CD14-positive monocyte (primary cell): Measurements from ENCODE around the gene OXCT1. TPM values are rescaled to one million over a fixed set of nuclear protein-coding genes. Genes with fewer than 3 reads are reported as not detected.
A peak's percentile ranks its signal among the peaks of the same experiment; 100 is the strongest.

Experiments used
- DNase-seq, 3 donors: peaks; one replicate each; pipeline ENCODE4 v3.0.0-alpha.2; 2011 to 2022
- H2AFZ ChIP-seq: 2 replicates; pipeline ENCODE4 v1.6.0; 2012; ENCODE audit warnings: mild to moderate bottlenecking, low read depth, low read length, inconsistent platforms; ENCODE audit not compliant: insufficient read depth, poor library complexity, severe bottlenecking
- H3K27ac ChIP-seq, 2 donors: 1 replicate in 1 of 2; 2 replicates in 1 of 2; pipeline ENCODE4 v1.5.1; 2012 to 2013; ENCODE audit warnings: low read length in 2 of 2, control low read depth in 1 of 2, inconsistent platforms in 1 of 2, low read depth in 1 of 2, mild to moderate bottlenecking in 1 of 2
- H3K27me3 ChIP-seq, 2 donors: one replicate each; pipeline versions ENCODE4 v1.6.0 to v1.6.1; 2011 to 2013; ENCODE audit warnings: low read length in 2 of 2; ENCODE audit not compliant: control insufficient read depth in 2 of 2, insufficient read depth in 2 of 2
- H3K36me3 ChIP-seq, 2 donors: replicated peaks in 1 of 2; 1 replicate in 1 of 2; 2 replicates in 1 of 2; pipeline versions ENCODE4 v1.5.1 to v1.6.1; 2012 to 2013; ENCODE audit warnings: low read length in 2 of 2, control low read depth in 1 of 2, inconsistent platforms in 1 of 2, mild to moderate bottlenecking in 1 of 2; ENCODE audit not compliant: insufficient read depth in 2 of 2, control insufficient read depth in 1 of 2
- H3K4me1 ChIP-seq, 2 donors: 1 replicate in 1 of 2; 2 replicates in 1 of 2; pipeline versions ENCODE4 v1.5.1 to v1.6.1; 2012 to 2013; ENCODE audit warnings: low read length in 2 of 2, control low read depth in 1 of 2, inconsistent platforms in 1 of 2, mild to moderate bottlenecking in 1 of 2, moderate library complexity in 1 of 2; ENCODE audit not compliant: insufficient read depth in 2 of 2, control insufficient read depth in 1 of 2
- H3K4me2 ChIP-seq: replicated peaks from 2 replicates; pipeline ENCODE3; 2012; ENCODE audit warnings: low read length, moderate library complexity, mild to moderate bottlenecking; ENCODE audit not compliant: poor library complexity, severe bottlenecking; ENCODE audit errors: extremely low read depth
- H3K4me3 ChIP-seq, 3 experiments: fragments of 200-600 bp in 1 of 3; sonication (generic) in 1 of 3; replicated peaks in 1 of 3; 1 replicate in 2 of 3; 2 replicates in 1 of 3; pipeline ENCODE4 v1.5.1; 2011 to 2013; ENCODE audit warnings: low read length in 3 of 3, mild to moderate bottlenecking in 3 of 3, control low read depth in 2 of 3, low read depth in 2 of 3, inconsistent platforms in 1 of 3, moderate library complexity in 1 of 3
- H3K79me2 ChIP-seq: 2 replicates; pipeline ENCODE4 v1.6.0; 2012; ENCODE audit warnings: mild to moderate bottlenecking, control low read depth, inconsistent platforms, low read length, moderate library complexity; ENCODE audit not compliant: insufficient read depth
- H3K9ac ChIP-seq: 2 replicates; pipeline ENCODE4 v1.6.0; 2017; ENCODE audit warnings: low read length, mild to moderate bottlenecking; ENCODE audit not compliant: insufficient read depth, poor library complexity, severe bottlenecking
- H3K9me3 ChIP-seq, 2 donors: replicated peaks in 1 of 2; 1 replicate in 1 of 2; 2 replicates in 1 of 2; pipeline versions ENCODE4 v1.5.1 to v1.6.1; 2012 to 2013; ENCODE audit warnings: low read length in 2 of 2, control low read depth in 1 of 2; ENCODE audit not compliant: control insufficient read depth in 1 of 2, insufficient read depth in 1 of 2
- H4K20me1 ChIP-seq: 2 replicates; pipeline ENCODE4 v1.6.0; 2012; ENCODE audit warnings: mild to moderate bottlenecking, low read length, control low read depth, moderate library complexity; ENCODE audit not compliant: insufficient read depth
- H3K27ac Mint-ChIP-seq, 7 donors: one replicate each; pipeline ENCODE4 v1.8.0; 2020; ENCODE audit warnings: mild to moderate bottlenecking in 7 of 7, mixed read lengths in 7 of 7, moderate library complexity in 6 of 7, inconsistent platforms in 2 of 7
- H3K27me3 Mint-ChIP-seq, 3 donors: one replicate each; pipeline ENCODE4 v1.8.0; 2021 to 2022; ENCODE audit warnings: low read depth in 3 of 3, mild to moderate bottlenecking in 3 of 3, mixed read lengths in 3 of 3, moderate library complexity in 3 of 3, inconsistent platforms in 1 of 3
- H3K36me3 Mint-ChIP-seq, 2 donors: one replicate each; pipeline ENCODE4 v1.8.0; 2020; ENCODE audit warnings: mixed read lengths in 2 of 2, inconsistent platforms in 1 of 2, mild to moderate bottlenecking in 1 of 2
- H3K4me1 Mint-ChIP-seq: one replicate; pipeline ENCODE4 v1.8.0; 2020; ENCODE audit warnings: mild to moderate bottlenecking, mixed read lengths
- H3K4me3 Mint-ChIP-seq, 2 donors: one replicate each; pipeline ENCODE4 v1.8.0; 2020; ENCODE audit warnings: mild to moderate bottlenecking in 2 of 2, mixed read lengths in 2 of 2, moderate library complexity in 1 of 2
- H3K9me3 Mint-ChIP-seq, 7 donors: one replicate each; pipeline ENCODE4 v1.8.0; 2020 to 2022; ENCODE audit warnings: mixed read lengths in 7 of 7, mild to moderate bottlenecking in 6 of 7, moderate library complexity in 6 of 7, inconsistent platforms in 2 of 7
- WGBS: methylation state at CpG from one replicate; pipeline ENCODE4 v1.1.5; 2013; ENCODE audit warnings: missing lambda C conversion rate; ENCODE audit not compliant: insufficient coverage; 5-methylcytosine and 5-hydroxymethylcytosine counted together
- intact Hi-C, 2 donors: fragments of 100-400 bp; cut with micrococcal nuclease; formaldehyde crosslinking; loops; one replicate each; pipeline versions ENCODE4 v1.15.0 to v1.15.1; 2023
- polyA plus RNA-seq, 3 donors: library from polyadenylated mRNA; depleted of rRNA in 1 of 3; unstranded in 2 of 3; stranded (reverse) in 1 of 3; fragments of 300-500 nt in 2 of 3; fragments of >200 nt in 1 of 3; fragmentation: Illumina TruSeq in 2 of 3; gene quantifications; 1 replicate in 2 of 3; 2 replicates in 1 of 3; pipeline ENCODE4 v1.2.3, GENCODE V29; 2012 to 2021
- TF ChIP-seq, protein P1 (sequence below): fragments of 200-600 bp; IDR thresholded peaks from one replicate; pipeline ENCODE4 v1.8.0; 2022; ENCODE audit warnings: antibody characterized with exemption, mild to moderate bottlenecking

The OXCT1 gene
- polyA plus RNA-seq, 3 donors: 1.3 to 3.4 (median 1.9) TPM

DNA sequence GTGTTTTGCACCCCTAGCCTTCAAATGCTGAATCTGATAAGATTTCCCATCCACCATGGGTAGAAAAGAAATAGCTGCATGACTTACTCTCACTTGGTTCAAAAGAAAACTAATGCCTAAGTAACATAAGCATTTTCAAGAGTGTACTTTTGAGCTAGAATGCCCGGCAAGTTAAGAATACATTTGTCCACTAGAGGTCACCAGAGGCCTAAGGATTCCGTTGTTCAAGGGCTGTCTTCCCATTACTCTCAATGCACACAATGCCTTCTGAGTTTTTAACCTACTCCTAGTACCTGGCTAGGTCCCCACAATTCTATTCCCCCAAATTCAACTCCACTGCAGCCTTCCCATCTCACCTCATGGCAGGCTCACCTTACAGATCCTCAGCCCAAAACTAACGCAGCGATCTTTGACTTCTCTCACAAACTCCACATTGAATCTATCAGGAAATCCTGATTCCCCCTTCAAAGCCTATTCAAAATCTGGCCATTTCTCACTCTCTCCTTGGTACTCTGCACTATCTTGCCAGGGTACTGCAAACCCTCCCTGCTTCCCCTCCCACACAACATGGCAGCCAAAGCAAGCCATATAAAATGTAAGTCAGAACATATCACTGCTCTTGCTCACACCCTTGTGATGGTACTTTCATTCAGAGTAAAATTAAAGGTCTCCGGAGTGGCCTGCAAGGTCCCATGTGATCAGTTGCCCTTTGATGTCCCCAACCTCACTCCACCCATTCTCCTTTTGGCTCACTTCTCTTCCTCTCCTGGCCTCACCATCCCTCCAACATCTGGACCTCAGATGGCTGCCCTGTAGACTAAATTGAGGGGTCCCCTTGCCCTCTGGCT, 13.4 kb downstream of the OXCT1 start:
- peak; percentile 49 to 68 (median 59) for DNase-seq
- Mint-ChIP-seq H3K9me3 (no peaks in the 10 kb centered on the region), H3K4me3 (no peak overlapping the region), H3K36me3 (peaks cover 12 to 21% of the 10 kb centered on the region in 2 donors), H3K27me3 (no peaks in the 10 kb centered on the region), H3K4me1 (no peaks in the 10 kb centered on the region), H3K27ac (no peak overlapping the region)
- Histone ChIP-seq H3K27me3 (no peaks in the 10 kb centered on the region), H3K36me3 (peaks cover 7 to 40% of the 10 kb centered on the region in 2 donors), H3K9me3 (no peaks in the 10 kb centered on the region), H3K4me2 (no peak overlapping the region), H3K79me2 (no peaks in the 10 kb centered on the region), H4K20me1 (no peaks in the 10 kb centered on the region), H3K4me3 (no peak overlapping the region), H3K4me1 (no peaks in the 10 kb centered on the region), H2AFZ (no peak overlapping the region), H3K27ac (no peak overlapping the region), H3K9ac (no peak overlapping the region)
- WGBS: 61% methylated on average over 5 of the region's 5 CpGs
- intact Hi-C loops: loop anchor here (2.0 to 5.0 kb wide), 4 partner anchors 200 to 1030 kb away; no protein-coding TSS in a partner anchor
- TF ChIP-seq, protein P1, sequence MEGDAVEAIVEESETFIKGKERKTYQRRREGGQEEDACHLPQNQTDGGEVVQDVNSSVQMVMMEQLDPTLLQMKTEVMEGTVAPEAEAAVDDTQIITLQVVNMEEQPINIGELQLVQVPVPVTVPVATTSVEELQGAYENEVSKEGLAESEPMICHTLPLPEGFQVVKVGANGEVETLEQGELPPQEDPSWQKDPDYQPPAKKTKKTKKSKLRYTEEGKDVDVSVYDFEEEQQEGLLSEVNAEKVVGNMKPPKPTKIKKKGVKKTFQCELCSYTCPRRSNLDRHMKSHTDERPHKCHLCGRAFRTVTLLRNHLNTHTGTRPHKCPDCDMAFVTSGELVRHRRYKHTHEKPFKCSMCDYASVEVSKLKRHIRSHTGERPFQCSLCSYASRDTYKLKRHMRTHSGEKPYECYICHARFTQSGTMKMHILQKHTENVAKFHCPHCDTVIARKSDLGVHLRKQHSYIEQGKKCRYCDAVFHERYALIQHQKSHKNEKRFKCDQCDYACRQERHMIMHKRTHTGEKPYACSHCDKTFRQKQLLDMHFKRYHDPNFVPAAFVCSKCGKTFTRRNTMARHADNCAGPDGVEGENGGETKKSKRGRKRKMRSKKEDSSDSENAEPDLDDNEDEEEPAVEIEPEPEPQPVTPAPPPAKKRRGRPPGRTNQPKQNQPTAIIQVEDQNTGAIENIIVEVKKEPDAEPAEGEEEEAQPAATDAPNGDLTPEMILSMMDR: peak; percentile 88

DNA sequence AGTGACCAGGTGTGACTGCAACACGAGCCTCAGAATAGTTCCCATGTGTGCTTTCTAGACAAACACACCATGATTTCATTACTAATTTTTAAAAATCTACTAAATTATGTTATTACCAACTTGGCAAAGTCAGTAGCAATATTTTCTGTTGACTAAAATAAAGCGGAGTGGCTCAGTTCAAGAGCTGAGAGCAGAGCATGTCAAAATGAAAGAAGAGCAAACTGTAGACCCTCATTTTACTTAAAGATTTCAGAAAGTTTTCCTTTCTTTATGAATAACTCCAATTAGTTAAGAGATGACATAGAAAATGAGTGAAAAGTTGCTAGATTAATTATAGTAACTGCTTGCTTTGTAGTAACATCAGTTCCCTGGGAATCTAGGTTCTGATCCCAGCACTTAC, 17.9 kb downstream of the OXCT1 start:
- Histone ChIP-seq H3K36me3 (peaks cover 7 to 48% of the 10 kb centered on the region in 2 donors), H3K9me3 (no peaks in the 10 kb centered on the region), H3K27ac (no peak overlapping the region), H3K27me3 (no peaks in the 10 kb centered on the region), H4K20me1 (no peaks in the 10 kb centered on the region), H3K79me2 (no peaks in the 10 kb centered on the region), H3K4me3 (no peak overlapping the region), H3K4me2 (no peak overlapping the region), H3K9ac (no peak overlapping the region), H3K4me1 (no peaks in the 10 kb centered on the region), H2AFZ (no peak overlapping the region)
- intact Hi-C loops: no loop called here
- Mint-ChIP-seq H3K4me3 (no peak overlapping the region), H3K36me3 (peaks cover 34 to 38% of the 10 kb centered on the region in 2 donors), H3K4me1 (no peaks in the 10 kb centered on the region), H3K9me3 (peaks cover 0 to 6% (median 2%) of the 10 kb centered on the region in 7 donors), H3K27me3 (no peaks in the 10 kb centered on the region), H3K27ac (no peak overlapping the region)
- TF ChIP-seq, protein P1: no peak
- no peak for DNase-seq
- no CpG with 5 or more reads among the region's 2 CpGs for WGBS
